IMR-90 (cell line): ENCODE data around the gene SPAG7.

Experiments used
- CEBPB ChIP-seq: IDR thresholded peaks from 2 replicates; pipeline ENCODE4 v1.6.1; 2012; ENCODE audit warnings: low read depth, low read length, improper control_type of control experiment
- CHD1 ChIP-seq: IDR thresholded peaks from 2 replicates; pipeline ENCODE4 v1.6.1; 2012; ENCODE audit warnings: low read depth, low read length, improper control_type of control experiment
- CTCF ChIP-seq: conservative IDR thresholded peaks from 2 replicates; pipeline ENCODE4 v1.5.1; 2012; ENCODE audit warnings: mild to moderate bottlenecking, low read depth, low read length, improper control_type of control experiment
- MXI1 ChIP-seq: IDR thresholded peaks from 2 replicates; pipeline ENCODE4 v1.6.1; 2012; ENCODE audit warnings: low read depth, mild to moderate bottlenecking, low read length, moderate library complexity, borderline replicate concordance
- POLR2A ChIP-seq: IDR thresholded peaks from 2 replicates; pipeline ENCODE4 v1.6.1; 2012; ENCODE audit warnings: mild to moderate bottlenecking, low read depth, low read length
- RAD21 ChIP-seq: IDR thresholded peaks from 2 replicates; pipeline ENCODE4 v1.6.1; 2012; ENCODE audit warnings: low read length, improper control_type of control experiment
- RCOR1 ChIP-seq: IDR thresholded peaks from 2 replicates; pipeline ENCODE4 v1.6.1; 2012; ENCODE audit warnings: mild to moderate bottlenecking, low read length, improper control_type of control experiment; ENCODE audit not compliant: insufficient replicate concordance
- SMC3 ChIP-seq: fragments of 150-350 bp; IDR thresholded peaks from 2 replicates; pipeline ENCODE4 v1.6.1; 2016; ENCODE audit warnings: low read depth, mild to moderate bottlenecking, antibody characterized with exemption, low read length, moderate library complexity
- USF2 ChIP-seq: fragments of 150-350 bp; IDR thresholded peaks from 2 replicates; pipeline ENCODE4 v1.6.1; 2017; ENCODE audit warnings: mild to moderate bottlenecking, antibody characterized with exemption, low read length, low read depth

- TF ChIP-seq CTCF: no peak
- TF ChIP-seq SMC3: no peak
- TF ChIP-seq CEBPB: no peak
- TF ChIP-seq POLR2A: no peak
- no peak for TF ChIP-seq MXI1
- no peak for TF ChIP-seq USF2
- TF ChIP-seq RCOR1: no peak
- no peak for TF ChIP-seq CHD1
- TF ChIP-seq RAD21: no peak
Measured at GRCh38 chr17:4986403-4986802, 18.8 kb upstream of the SPAG7 start.
